ENCODE results near the gene COL11A2.
A peak's percentile ranks its signal among the peaks of the same experiment; 100 is the strongest.

COL11A2 gene

GRCh38 chr6:33192671-33193602, 670 bp upstream of the COL11A2 start:
- no peak for DNase-seq (ENCODE audit: low spot score)

- no peak for DNase-seq (ENCODE audit: low spot score)
Measured at GRCh38 chr6:33191383-33192104, 723 bp downstream of the COL11A2 start.

GRCh38 chr6:33190504-33191107, 1.7 kb downstream of the COL11A2 start:
- DNase-seq (ENCODE audit: low spot score): no peak

GRCh38 chr6:33189625-33190448, 2.4 kb downstream of the COL11A2 start:
- no peak for DNase-seq (ENCODE audit: low spot score)

GRCh38 chr6:33189164-33189563, 3.1 kb downstream of the COL11A2 start:
- no peak for DNase-seq (ENCODE audit: low spot score)

GRCh38 chr6:33187809-33188208, 4.5 kb downstream of the COL11A2 start:
- no peak for DNase-seq (ENCODE audit: low spot score)

GRCh38 chr6:33185654-33186187, 6.5 kb downstream of the COL11A2 start:
- DNase-seq (ENCODE audit: low spot score): no peak

GRCh38 chr6:33185190-33185589, 7.1 kb downstream of the COL11A2 start:
- no peak for DNase-seq (ENCODE audit: low spot score)

- DNase-seq (ENCODE audit: low spot score): no peak
Measured at GRCh38 chr6:33183071-33183683, 9.1 kb downstream of the COL11A2 start.

- DNase-seq (ENCODE audit: low spot score): no peak
Measured at GRCh38 chr6:33181141-33181540, 11.1 kb downstream of the COL11A2 start.

- no peak for DNase-seq (ENCODE audit: low spot score)
Measured at GRCh38 chr6:33178755-33179475, 13.4 kb downstream of the COL11A2 start.

GRCh38 chr6:33177552-33178446, 14.5 kb downstream of the COL11A2 start:
- no peak for DNase-seq (ENCODE audit: low spot score)

GRCh38 chr6:33176906-33177305, 15.4 kb downstream of the COL11A2 start:
- DNase-seq (ENCODE audit: low spot score): no peak

- DNase-seq (ENCODE audit: low spot score): no peak
Measured at GRCh38 chr6:33175436-33176069, 16.7 kb downstream of the COL11A2 start.

GRCh38 chr6:33174784-33175183, 17.5 kb downstream of the COL11A2 start:
- no peak for DNase-seq (ENCODE audit: low spot score)

- DNase-seq (ENCODE audit: low spot score): no peak
Measured at GRCh38 chr6:33173535-33174180, 18.6 kb downstream of the COL11A2 start.

- DNase-seq (ENCODE audit: low spot score): peak; percentile 37
Measured at GRCh38 chr6:33172688-33173534, 19.4 kb downstream of the COL11A2 start.

Measured in hematopoietic multipotent progenitor cell treated with erythropoietin and hydrocortisone succinate and interleukin-3 and kit ligand, for 17 days (in vitro differentiated cells).